HK-2 (cell line): ENCODE measurements around the gene CCNJL.
"Not testable (repeated sequence)": the region's sequence is repeated elsewhere in the genome, so short reads cannot be mapped to it uniquely, and the experiment has no call there.

Source experiments
- DNase-seq: peaks from one replicate; pipeline ENCODE4 v3.0.0-alpha.2; 2018; ENCODE audit not compliant: unreplicated experiment

The CCNJL gene

DNA sequence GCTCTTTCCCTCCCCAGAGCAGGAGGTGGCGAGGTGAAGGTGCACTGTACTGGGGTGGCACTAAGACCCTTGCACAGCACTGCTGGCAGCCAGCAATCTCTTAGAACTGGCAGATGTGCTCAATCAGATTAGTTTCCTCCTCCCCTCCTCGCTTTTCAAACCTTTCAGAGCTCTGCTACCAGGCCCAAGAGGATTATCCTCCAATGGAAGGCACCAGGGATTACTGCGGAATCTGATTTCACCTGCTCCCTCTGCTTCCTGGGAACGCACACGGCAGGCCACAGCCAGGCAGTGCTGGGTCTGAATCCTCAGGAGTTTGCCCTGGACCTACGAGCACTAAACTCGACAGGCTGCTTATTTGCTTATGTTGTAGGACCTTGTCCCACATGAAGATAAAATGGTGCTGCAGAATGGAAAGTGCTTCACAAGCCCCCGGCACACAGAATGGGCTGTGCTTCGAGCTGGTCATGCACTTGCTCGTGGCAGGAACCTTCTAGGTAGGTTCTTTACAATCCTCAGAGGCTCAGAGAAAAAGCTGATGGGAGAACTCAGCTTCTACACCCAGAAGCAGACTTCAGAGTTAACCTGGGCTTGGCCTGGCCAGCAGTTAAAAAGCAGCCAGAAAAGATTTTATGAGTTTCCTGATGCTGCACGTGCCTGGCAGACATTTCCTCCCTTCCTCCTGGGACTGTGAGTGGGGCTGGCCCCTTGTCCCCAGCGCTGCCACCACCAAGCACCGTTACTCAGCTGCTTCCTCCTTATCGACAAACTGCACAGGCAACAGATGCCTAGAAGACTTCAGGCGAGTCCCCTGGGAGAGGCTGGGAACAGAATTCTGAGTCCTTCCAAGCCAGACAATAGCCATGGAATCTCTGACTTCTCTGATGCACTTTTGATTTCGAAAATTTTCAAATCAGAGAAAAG lies 50.0 kb downstream of the CCNJL start:
- DNase-seq = no peak

DNA sequence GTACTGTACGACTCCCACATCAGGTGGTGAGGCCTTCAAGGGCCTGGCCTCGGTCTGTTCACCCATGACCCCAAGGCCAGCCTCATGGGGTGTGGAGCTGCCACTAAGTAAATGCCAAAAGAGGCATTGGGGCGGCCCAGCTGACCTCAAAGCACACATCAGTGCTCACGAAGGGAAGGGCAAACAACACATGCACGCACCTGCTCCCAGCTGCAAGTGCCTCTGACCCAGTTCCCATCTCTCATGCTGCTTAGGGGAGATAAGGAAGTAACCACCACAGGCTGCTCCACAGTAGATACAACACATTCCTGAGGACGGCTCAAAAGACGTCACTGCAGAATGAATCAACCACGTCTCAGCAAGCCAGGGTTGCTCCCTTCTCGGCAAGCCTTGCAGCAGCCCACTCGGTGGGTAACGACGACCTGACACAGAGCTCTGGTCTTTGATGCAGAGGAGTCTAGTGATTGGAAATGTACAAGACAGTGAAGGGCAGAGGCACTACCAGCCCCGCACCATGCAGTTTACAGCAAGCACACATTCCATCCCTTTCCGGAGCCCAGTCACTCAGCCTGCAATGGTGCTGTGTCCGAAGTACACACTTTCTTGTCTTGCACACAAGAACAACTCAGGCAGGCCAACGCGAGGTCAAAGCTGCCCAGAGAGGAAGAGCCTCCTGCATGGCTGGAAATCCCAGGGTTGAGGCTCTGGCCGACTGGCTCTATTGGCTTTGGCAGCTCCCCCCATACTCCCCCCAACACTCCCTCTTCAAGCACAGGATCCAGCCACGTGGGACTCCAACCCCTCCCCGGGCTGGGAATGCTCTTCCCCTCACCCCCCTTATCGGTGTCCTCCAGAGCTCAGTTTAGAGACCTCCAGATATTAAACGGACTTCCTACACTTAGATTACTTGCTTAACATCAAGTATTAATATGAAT lies 51.2 kb downstream of the CCNJL start:
- no peak for DNase-seq

- no peak for DNase-seq
Measured at GRCh38 chr5:160260006-160260775, 52.2 kb downstream of the CCNJL start.

DNA sequence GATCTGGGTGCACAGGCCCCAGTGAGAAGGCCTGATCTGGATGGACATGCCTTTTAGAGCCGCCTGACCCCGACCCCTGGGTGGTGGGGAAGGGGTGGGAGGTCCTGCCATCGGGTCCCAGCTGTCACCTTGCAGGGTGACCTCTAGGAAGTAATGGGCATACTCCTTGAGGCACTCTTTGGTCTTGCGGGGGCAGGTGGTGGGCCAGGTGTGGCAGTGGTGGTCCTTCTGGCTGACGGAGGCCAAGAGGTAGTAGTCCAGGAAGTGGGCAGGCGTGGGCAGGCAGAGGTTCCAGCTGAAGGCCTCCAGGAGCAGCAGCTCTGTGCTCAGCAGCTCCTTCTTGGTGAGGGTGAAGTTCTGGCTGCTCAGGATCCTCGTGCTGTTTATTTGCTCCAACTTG lies 53.0 kb downstream of the CCNJL start:
- DNase-seq = no peak

DNA sequence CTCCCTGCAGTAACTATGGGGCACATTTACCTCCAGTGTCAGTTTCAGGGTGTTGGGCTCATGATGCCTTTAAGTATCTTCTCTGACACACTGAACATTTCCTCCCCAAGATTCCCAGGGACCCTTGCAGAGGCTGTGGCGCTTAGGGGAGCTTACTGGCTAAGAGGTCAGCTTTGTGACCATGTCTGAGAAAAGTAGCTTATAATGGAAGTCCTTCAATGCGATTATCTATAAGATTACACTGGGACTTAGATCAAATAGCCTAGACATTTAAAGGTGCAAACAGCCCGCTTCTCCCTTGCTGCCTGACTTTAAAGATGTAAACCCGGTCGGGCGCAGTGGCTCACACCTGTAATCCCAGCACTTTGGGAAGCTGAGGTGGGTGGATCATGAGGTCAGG lies 57.7 kb downstream of the CCNJL start:
- DNase-seq = no peak

- no peak for DNase-seq
Measured at GRCh38 chr5:160253441-160253840, 58.9 kb downstream of the CCNJL start.

DNA sequence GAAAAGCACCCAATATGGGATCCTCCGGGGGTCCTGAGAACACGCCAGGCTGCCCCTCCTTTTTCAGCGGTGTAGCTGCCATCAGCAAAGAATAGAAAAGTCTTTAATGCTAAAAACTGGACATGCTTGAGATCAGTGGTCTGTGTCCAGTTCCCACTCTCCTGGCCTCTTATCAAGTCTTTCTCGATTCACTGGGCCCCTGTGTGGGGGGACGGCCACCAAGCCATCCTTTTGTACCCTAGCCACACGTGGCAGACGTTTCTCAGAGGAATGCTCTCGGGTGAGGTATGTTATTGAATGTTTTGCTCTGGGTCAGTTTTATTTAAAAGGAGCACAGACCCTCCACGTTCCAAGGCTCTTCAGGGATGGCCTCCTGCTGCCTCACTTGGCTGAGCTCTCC lies 59.4 kb downstream of the CCNJL start:
- DNase-seq = no peak

DNA sequence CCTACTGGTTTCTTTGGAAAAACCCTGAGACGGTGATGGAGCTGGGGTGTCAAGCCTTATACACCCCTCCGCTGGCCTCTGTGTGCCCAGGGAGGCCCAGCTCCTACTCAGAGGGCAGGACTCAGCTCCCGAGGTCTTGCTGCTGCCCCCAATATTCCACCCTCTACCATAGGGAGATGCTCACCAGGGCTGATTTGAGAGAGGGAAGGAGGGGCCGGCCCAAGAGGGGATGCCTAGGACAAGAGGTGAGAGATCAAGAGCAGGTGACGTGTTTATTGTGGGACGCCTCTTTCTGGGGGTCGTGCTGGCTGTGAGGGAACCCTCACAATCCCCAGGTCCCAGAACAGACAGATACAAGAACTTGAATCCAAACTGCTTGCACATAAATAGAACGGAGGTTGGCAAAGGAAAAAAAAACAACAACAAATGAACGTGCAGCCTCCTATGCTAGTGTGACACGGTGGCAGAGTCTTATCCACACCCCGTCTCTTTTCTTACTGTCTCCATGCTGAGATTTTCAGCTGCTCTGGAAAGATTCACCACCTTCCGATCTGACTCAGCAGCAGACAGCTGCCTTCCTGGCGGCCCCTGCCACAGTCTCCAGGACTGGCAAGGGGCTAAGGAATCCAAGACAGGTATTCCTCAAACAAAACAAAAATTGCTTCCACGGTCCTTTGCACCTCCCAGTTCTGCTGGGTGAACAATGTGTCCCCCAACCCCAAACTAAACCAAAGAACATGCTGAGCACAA lies 60.8 kb downstream of the CCNJL start:
- DNase-seq = no peak

- DNase-seq = no peak
Measured at GRCh38 chr5:160250826-160251225, 61.5 kb downstream of the CCNJL start.

DNA sequence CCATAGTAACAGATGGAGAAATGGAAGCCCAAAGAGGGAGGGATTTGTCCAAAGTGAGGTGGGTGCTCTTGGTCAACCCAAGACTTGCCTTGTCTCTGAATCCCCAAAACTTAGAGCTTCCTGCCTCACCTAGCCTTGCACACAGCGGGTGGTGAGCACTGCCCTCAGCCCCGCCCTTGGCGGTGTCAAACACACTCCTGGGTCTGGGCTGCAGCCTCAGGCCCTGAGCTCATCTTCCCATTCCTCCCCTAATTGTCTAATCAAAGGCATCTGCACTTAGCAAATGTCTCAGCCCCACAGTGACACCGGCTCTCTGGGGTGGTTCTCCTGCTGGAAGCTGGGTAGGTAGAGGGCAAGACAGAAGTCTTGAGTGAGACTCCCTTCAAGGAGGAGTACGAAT lies 62.1 kb downstream of the CCNJL start:
- DNase-seq = no peak

GRCh38 chr5:160249570-160249969 lies 62.8 kb downstream of the CCNJL start:
- DNase-seq = not testable (repeated sequence)

- no peak for DNase-seq
Measured at GRCh38 chr5:160245506-160246086, 66.8 kb downstream of the CCNJL start.

DNA sequence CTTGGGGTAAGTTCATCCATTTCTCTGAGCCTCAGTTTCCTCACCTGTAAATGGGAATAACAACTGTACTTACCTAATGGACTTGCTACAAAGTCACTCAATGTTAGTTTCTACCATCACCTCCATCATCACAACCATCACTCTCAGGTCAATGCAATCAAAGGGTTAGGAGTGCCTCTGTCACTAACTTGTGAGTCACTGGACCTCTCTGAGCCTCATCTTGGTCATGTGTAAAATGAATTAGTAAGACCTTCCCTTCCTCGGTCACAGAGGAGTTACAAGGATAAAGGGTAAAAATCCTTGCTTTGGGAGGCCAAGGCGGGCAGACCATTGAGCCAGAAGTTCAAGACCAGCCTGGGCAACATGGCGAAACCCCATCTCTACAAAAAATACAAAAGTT lies 70.2 kb downstream of the CCNJL start:
- no peak for DNase-seq

DNA sequence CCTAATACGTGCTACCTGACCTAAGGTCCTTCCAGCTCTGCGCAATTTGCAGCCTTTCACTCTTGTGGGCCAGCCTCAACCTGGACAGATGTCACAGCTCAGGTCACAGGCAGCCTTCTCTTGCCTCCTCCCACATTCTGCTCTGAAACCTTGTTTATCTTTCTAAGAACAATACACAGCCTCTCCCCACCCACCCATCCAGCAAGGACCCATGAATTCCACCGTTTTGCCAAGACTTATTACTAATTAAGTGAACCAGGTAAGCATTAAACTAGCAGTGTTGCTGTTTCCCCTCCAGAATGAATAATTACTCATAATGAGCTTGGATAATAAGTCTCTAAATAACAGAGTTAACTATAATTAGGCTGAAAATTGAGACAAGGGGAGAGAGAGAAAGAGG lies 72.0 kb downstream of the CCNJL start:
- no peak for DNase-seq

GRCh38 chr5:160237571-160238093 lies 74.7 kb downstream of the CCNJL start:
- DNase-seq = no peak

DNA sequence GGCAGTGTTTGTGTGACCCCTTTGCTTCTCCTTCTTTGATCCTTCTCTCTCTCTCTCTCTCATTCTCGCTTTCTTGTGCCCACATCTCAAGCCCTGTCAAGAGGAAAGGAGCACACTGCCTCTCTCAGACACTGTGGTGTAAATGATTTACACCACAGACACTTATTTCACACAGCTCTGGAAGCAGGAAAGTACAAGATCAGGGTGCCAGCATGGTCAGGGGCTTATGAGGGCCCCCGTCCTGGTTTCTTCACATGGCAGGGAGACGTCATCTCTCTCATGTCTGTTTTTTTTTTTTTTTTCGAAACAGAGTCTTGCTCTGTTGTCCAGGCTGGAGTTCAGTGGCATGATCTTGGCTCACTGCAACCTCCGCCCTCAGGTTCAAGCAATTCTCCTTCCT lies 76.6 kb downstream of the CCNJL start:
- no peak for DNase-seq

DNA sequence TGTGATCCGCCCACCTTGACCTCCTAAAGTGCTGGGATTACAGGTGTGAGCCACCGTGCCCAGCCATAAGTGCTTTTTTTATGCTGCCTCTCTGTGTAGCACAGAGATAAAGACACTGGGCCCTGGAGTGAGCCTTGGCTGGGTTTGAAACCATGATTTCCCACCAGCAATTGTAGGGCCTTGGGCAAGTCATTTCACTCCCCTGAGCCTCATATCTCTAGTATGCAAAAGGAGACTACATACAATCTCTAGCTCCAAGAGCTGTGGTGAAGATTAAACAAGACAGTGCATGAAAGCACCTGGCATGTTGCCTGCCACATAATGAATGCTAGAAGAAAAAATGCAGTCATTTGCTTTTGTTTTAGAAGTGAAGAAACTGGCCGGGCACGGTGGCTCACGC lies 79.1 kb downstream of the CCNJL start:
- no peak for DNase-seq

DNA sequence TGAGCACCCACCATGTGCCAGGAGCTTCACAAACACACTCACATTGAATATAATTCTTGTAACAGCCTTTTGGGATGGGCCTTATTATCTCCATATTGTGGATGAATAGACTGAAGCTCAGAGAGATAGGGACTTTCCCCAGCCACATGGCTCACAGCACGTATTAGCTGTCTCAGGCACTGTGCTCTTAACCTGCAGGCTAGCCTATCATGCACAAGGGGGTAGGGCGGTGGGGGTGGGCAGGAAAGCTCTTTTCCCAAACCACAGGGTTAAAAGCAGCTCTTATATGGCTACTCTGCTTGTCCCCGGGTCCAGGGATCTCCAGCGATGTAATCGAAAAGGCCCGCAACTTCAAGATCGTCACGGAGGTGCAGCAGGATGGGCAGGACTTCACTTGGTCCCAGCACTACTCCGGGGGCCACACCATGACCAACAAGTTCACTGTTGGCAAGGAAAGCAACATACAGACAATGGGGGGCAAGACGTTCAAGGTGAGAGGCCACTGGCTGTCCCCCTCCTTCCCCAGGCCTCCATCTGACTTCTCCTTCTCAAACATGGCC lies 80.5 kb downstream of the CCNJL start:
- peak; percentile 30 for DNase-seq

- DNase-seq = peak; percentile 30
Measured at GRCh38 chr5:160230686-160231527, 81.5 kb downstream of the CCNJL start.
